Type B pancreatic cell (in vitro differentiated cells): ENCODE measurements around the gene LRRC26. TPM values are rescaled to one million over a fixed set of nuclear protein-coding genes. Genes with fewer than 3 reads are reported as not detected.

Experiments
- DNase-seq: peaks from one replicate; pipeline ENCODE4 v3.0.0; 2021; ENCODE audit warnings: mixed read lengths; ENCODE audit not compliant: unreplicated experiment; ENCODE audit errors: extremely low spot score
- H3K27ac Mint-ChIP-seq: 2 replicates; pipeline ENCODE4 v1.8.0; 2021; ENCODE audit warnings: mild to moderate bottlenecking, mixed read lengths
- H3K27me3 Mint-ChIP-seq: 2 replicates; pipeline ENCODE4 v1.8.0; 2021; ENCODE audit warnings: mixed read lengths
- H3K36me3 Mint-ChIP-seq: 2 replicates; pipeline ENCODE4 v1.8.0; 2021; ENCODE audit warnings: mixed read lengths
- H3K4me1 Mint-ChIP-seq: one replicate; pipeline ENCODE4 v1.8.0; 2021; ENCODE audit warnings: mixed read lengths; ENCODE audit not compliant: unreplicated experiment
- H3K4me3 Mint-ChIP-seq: 2 replicates; pipeline ENCODE4 v1.8.0; 2021; ENCODE audit warnings: mild to moderate bottlenecking, mixed read lengths
- H3K9me3 Mint-ChIP-seq: 2 replicates; pipeline ENCODE4 v1.8.0; 2021; ENCODE audit warnings: mixed read lengths
- CTCF ChIP-seq: fragments of 200-600 bp; sonication (generic); conservative IDR thresholded peaks from 2 replicates; pipeline ENCODE4 v1.5.0; 2021; ENCODE audit warnings: antibody characterized with exemption, mild to moderate bottlenecking
- long read RNA-seq: library from polyadenylated mRNA; unstranded; transcript quantifications from one replicate; pipeline ENCODE4 v2.0.0, GENCODE V29; 2020
- total RNA-seq: library from RNA; stranded (reverse); gene quantifications from 2 replicates; pipeline ENCODE4 v1.2.1, GENCODE V29; 2021; ENCODE audit warnings: low replicate concordance

The LRRC26 gene, protein sequence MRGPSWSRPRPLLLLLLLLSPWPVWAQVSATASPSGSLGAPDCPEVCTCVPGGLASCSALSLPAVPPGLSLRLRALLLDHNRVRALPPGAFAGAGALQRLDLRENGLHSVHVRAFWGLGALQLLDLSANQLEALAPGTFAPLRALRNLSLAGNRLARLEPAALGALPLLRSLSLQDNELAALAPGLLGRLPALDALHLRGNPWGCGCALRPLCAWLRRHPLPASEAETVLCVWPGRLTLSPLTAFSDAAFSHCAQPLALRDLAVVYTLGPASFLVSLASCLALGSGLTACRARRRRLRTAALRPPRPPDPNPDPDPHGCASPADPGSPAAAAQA
- 0.77 and 1.4 TPM in 2 replicates for total RNA-seq
- long read RNA-seq: 0 reads

- Mint-ChIP-seq H3K36me3 (no peaks in the 10 kb centered on the region), H3K9me3 (no peaks in the 10 kb centered on the region), H3K4me1 (no peaks in the 10 kb centered on the region), H3K4me3 (peak within 1 kb of the TSS; percentile 78), H3K27me3 (peaks cover 43% of the 10 kb centered on the region), H3K27ac (no peak within 1 kb of the TSS)
- no peak for DNase-seq
- TF ChIP-seq CTCF: no peak
Observed at GRCh38 chr9:137169896-137170358, at the start of gene LRRC26. Gene LRRC26, minus strand, starts transcription at chr9:137170051. Its CDS starts 108 bp downstream, at chr9:137169943.

DNA sequence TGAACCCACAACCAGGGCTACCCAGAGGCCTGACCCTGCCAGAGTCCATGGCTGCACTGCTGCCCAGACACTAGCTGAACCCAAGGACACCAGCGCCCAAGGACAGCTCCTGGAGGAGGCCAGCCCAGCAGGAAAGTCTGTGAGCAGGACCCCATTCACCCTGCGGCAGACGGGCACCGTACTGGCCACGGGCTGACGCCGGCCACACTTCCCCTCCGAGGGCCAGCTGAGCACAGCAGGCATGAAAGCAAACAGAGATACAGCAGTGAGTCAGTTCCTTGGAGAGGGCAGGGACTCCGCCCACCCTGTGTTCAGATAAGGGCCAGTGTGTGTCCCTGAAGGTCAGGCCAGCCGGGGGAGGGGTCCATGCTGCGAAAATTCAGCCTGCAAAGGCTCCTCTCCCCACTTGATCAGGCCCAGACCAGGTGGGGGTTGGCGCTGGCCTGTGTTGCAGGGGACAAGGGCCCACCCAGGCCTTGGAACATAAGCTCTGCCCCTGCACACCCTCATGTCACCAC lies 49.0 kb upstream of the LRRC26 start:
- no peak for TF ChIP-seq CTCF
- Mint-ChIP-seq H3K27ac (peak overlapping the region; percentile 43), H3K4me3 (peak overlapping the region; percentile 31), H3K27me3 (no peaks in the 10 kb centered on the region), H3K9me3 (no peaks in the 10 kb centered on the region), H3K36me3 (no peaks in the 10 kb centered on the region), H3K4me1 (peaks cover 3% of the 10 kb centered on the region)
- DNase-seq: no peak

- Mint-ChIP-seq H3K36me3 (no peaks in the 10 kb centered on the region), H3K9me3 (no peaks in the 10 kb centered on the region), H3K4me1 (peaks cover 3% of the 10 kb centered on the region), H3K27me3 (no peaks in the 10 kb centered on the region), H3K27ac (peak overlapping the region; percentile 43), H3K4me3 (no peak overlapping the region)
- TF ChIP-seq CTCF: no peak
- DNase-seq: no peak
Observed at GRCh38 chr9:137218212-137218753, 48.4 kb upstream of the LRRC26 start.

GRCh38 chr9:137217276-137218211 lies 47.7 kb upstream of the LRRC26 start:
- DNase-seq: no peak

More at GRCh38 chr9:137217276-137218211, 47.7 kb upstream of the LRRC26 start:
- TF ChIP-seq CTCF: no peak
- Mint-ChIP-seq H3K4me3 (peak overlapping the region; percentile 74), H3K27ac (peak overlapping the region; percentile 91), H3K27me3 (no peaks in the 10 kb centered on the region), H3K36me3 (no peaks in the 10 kb centered on the region), H3K9me3 (no peaks in the 10 kb centered on the region), H3K4me1 (peaks cover 3% of the 10 kb centered on the region)
